Neuronal stem cell (in vitro differentiated cells): ENCODE results near the gene MBLAC1.

Source experiments
- DNase-seq: peaks from one replicate; pipeline ENCODE4 v3.0.0-alpha.2; 2013; ENCODE audit warnings: low spot score
- H2AFZ ChIP-seq: one replicate; pipeline ENCODE4 v1.6.1; 2013; ENCODE audit warnings: mild to moderate bottlenecking, low read length, inconsistent platforms
- H2AK5ac ChIP-seq: 2 replicates; pipeline ENCODE4 v1.6.1; 2013; ENCODE audit warnings: low read depth, mild to moderate bottlenecking, inconsistent platforms, low read length, moderate library complexity, mixed read lengths
- H2BK120ac ChIP-seq: 2 replicates; pipeline ENCODE4 v1.6.1; 2013; ENCODE audit warnings: low read depth, mild to moderate bottlenecking, inconsistent platforms, low read length, moderate library complexity, mixed read lengths
- H2BK12ac ChIP-seq: one replicate; pipeline ENCODE4 v1.6.1; 2013; ENCODE audit warnings: low read length, inconsistent platforms
- H2BK15ac ChIP-seq: 2 replicates; pipeline ENCODE4 v1.6.1; 2013; ENCODE audit warnings: mild to moderate bottlenecking, low read length, inconsistent platforms, mixed read lengths
- H2BK5ac ChIP-seq: one replicate; pipeline ENCODE4 v1.6.1; 2013; ENCODE audit warnings: inconsistent platforms, mild to moderate bottlenecking, low read length, moderate library complexity
- H3K14ac ChIP-seq: one replicate; pipeline ENCODE4 v1.6.1; 2013; ENCODE audit warnings: low read length, inconsistent platforms
- H3K18ac ChIP-seq: 2 replicates; pipeline ENCODE4 v1.6.1; 2013; ENCODE audit warnings: low read length, inconsistent platforms
- H3K23ac ChIP-seq: 2 replicates; pipeline ENCODE4 v1.6.1; 2013; ENCODE audit warnings: low read depth, mild to moderate bottlenecking, mixed read lengths, low read length, inconsistent platforms; ENCODE audit not compliant: poor library complexity
- H3K27ac ChIP-seq: replicated peaks from 3 replicates; pipeline ENCODE4 v1.5.1; 2013; ENCODE audit warnings: low read length, inconsistent platforms
- H3K27me3 ChIP-seq, 3 experiments: 2 replicates each; pipeline ENCODE4 v1.6.1; 2013; ENCODE audit warnings: low read length in 3 of 3, mild to moderate bottlenecking in 2 of 3, inconsistent platforms in 1 of 3, low read depth in 1 of 3, mixed read lengths in 1 of 3, moderate library complexity in 1 of 3; ENCODE audit not compliant: control insufficient read depth in 3 of 3, insufficient read depth in 3 of 3
- H3K36me3 ChIP-seq, 2 donors: replicated peaks in 1 of 2; 2 replicates each; pipeline ENCODE4 v1.6.1; 2013; ENCODE audit warnings: low read length in 2 of 2; ENCODE audit not compliant: control insufficient read depth in 2 of 2, insufficient read depth in 2 of 2
- H3K4ac ChIP-seq: 2 replicates; pipeline ENCODE4 v1.6.1; 2013; ENCODE audit warnings: inconsistent platforms, mild to moderate bottlenecking, low read length, moderate library complexity
- H3K4me1 ChIP-seq, 2 donors: 1 replicate in 1 of 2; 2 replicates in 1 of 2; pipeline ENCODE4 v1.6.1; 2013; ENCODE audit warnings: low read length in 2 of 2, low read depth in 1 of 2; ENCODE audit not compliant: control insufficient read depth in 2 of 2, insufficient read depth in 1 of 2
- H3K4me2 ChIP-seq: one replicate; pipeline ENCODE4 v1.6.1; 2013; ENCODE audit warnings: mild to moderate bottlenecking, low read length, inconsistent platforms; ENCODE audit not compliant: insufficient read depth, poor library complexity, severe bottlenecking
- H3K4me3 ChIP-seq, 2 donors: 2 replicates each; pipeline ENCODE4 v1.5.1; 2013; ENCODE audit warnings: low read length in 2 of 2, mild to moderate bottlenecking in 2 of 2, inconsistent platforms in 1 of 2, moderate library complexity in 1 of 2
- H3K79me1 ChIP-seq: one replicate; pipeline ENCODE4 v1.6.1; 2013; ENCODE audit warnings: low read depth, mild to moderate bottlenecking, inconsistent platforms, low read length, moderate library complexity
- H3K9ac ChIP-seq: one replicate; pipeline ENCODE4 v1.6.1; 2013; ENCODE audit warnings: mild to moderate bottlenecking, low read depth, low read length, inconsistent platforms; ENCODE audit not compliant: poor library complexity
- H3K9me3 ChIP-seq, 2 donors: replicated peaks in 1 of 2; 2 replicates each; pipeline versions ENCODE3 to v1.6.1; 2013; ENCODE audit warnings: low read length in 2 of 2, mild to moderate bottlenecking in 2 of 2, inconsistent platforms in 1 of 2, low read depth in 1 of 2, mixed read lengths in 1 of 2, moderate library complexity in 1 of 2; ENCODE audit not compliant: control insufficient read depth in 2 of 2, insufficient read depth in 1 of 2
- H4K8ac ChIP-seq: one replicate; pipeline ENCODE4 v1.6.1; 2013; ENCODE audit warnings: low read depth, mild to moderate bottlenecking, inconsistent platforms, low read length, moderate library complexity
- H4K91ac ChIP-seq: one replicate; pipeline ENCODE4 v1.6.1; 2013; ENCODE audit warnings: low read length, low read depth, mild to moderate bottlenecking, inconsistent platforms; ENCODE audit not compliant: poor library complexity
- WGBS, 2 donors: extraction: QIAGEN DNeasy Blood & Tissue Kit; methylation state at CpG; one replicate each; pipeline ENCODE4 v1.1.7; 2013; ENCODE audit warnings: missing lambda C conversion rate in 2 of 2, mixed read lengths in 1 of 2; ENCODE audit not compliant: insufficient read length in 2 of 2, insufficient replicate concordance in 1 of 2; ENCODE audit errors: extremely low coverage in 2 of 2; 5-methylcytosine and 5-hydroxymethylcytosine counted together

Gene MBLAC1

DNA sequence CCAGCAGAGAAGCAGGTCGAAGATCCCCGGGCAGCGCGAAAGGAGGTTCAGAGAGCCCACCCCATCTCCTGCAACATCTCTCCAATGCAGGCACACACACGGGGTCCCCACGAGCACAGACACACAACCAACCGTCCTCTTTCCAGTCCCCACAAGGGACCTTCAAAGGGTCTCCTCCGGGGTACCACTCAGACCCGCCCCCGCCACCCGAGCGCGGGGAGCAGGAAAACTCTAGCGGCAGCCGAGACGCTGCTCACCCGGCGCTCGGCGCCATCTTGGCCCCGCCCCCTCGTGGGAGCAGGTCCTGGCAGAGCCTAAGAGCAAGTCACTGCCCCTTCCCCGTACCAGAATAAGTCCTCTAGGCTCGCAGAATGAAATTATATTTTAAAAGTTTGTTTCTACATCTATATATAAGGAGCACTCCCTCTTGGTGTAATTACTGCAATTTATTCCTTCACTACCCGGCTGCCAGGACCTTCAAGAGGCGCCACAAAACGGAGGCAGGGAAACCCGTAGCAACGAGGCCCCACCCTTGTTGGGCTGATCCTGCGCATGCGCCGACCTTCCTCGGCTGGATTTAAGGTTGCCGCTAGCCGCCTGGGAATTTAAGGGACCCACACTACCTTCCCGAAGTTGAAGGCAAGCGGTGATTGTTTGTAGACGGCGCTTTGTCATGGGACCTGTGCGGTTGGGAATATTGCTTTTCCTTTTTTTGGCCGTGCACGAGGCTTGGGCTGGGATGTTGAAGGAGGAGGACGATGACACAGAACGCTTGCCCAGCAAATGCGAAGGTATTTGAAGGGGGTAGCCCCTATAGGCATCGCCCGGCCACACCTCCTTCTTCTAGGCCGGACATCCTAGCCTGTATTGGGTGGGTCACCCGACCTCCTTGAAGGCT is 7.4 kb upstream of the MBLAC1 start, which contains the start of the genes CNPY4 and TAF6:
CNPY4 (plus strand) TSS at position 563 of the 898 bp plus-strand sequence; CDS start at position 674, 111 bp downstream.
TAF6 (minus strand) TSS at position 287 of the 898 bp plus-strand sequence. CDS start 5,149 bp downstream, outside the sequence.
- H3K9ac ChIP-seq = peak within 1 kb of the TSS; percentile 94
- H3K36me3 ChIP-seq = peaks cover 2 to 22% of the 10 kb centered on the region in 2 donors
- H2BK12ac ChIP-seq = no peak within 1 kb of the TSS
- H4K91ac ChIP-seq = peak within 1 kb of the TSS; percentile 9
- peak within 1 kb of the TSS; percentile 62 to 96 for H3K4me3 ChIP-seq
- no peak within 1 kb of the TSS for H3K14ac ChIP-seq
- H3K4me2 ChIP-seq = peak within 1 kb of the TSS; percentile 89
- WGBS, 2 donors = no CpG with 5 or more reads among the region's 49 CpGs
- no peaks in the 10 kb centered on the region for H3K27me3 ChIP-seq
- no peaks in the 10 kb centered on the region for H3K9me3 ChIP-seq
- H2AK5ac ChIP-seq = no peak within 1 kb of the TSS
- H2BK120ac ChIP-seq = peak within 1 kb of the TSS; percentile 4
- peak within 1 kb of the TSS; percentile 11 for H2BK15ac ChIP-seq
- peaks cover 4 to 5% of the 10 kb centered on the region in 2 donors for H3K4me1 ChIP-seq
- peak within 1 kb of the TSS; percentile 60 for H3K27ac ChIP-seq
- H3K23ac ChIP-seq = peak within 1 kb of the TSS; percentile 51
- peaks cover 2% of the 10 kb centered on the region for H3K79me1 ChIP-seq
- no peak within 1 kb of the TSS for H4K8ac ChIP-seq
- peak within 1 kb of the TSS; percentile 79 for H2AFZ ChIP-seq
- H3K18ac ChIP-seq = peak within 1 kb of the TSS; percentile 38
- H2BK5ac ChIP-seq = peak within 1 kb of the TSS; percentile 15
- no peak within 1 kb of the TSS for H3K4ac ChIP-seq
- peak; percentile 96 for DNase-seq

DNA sequence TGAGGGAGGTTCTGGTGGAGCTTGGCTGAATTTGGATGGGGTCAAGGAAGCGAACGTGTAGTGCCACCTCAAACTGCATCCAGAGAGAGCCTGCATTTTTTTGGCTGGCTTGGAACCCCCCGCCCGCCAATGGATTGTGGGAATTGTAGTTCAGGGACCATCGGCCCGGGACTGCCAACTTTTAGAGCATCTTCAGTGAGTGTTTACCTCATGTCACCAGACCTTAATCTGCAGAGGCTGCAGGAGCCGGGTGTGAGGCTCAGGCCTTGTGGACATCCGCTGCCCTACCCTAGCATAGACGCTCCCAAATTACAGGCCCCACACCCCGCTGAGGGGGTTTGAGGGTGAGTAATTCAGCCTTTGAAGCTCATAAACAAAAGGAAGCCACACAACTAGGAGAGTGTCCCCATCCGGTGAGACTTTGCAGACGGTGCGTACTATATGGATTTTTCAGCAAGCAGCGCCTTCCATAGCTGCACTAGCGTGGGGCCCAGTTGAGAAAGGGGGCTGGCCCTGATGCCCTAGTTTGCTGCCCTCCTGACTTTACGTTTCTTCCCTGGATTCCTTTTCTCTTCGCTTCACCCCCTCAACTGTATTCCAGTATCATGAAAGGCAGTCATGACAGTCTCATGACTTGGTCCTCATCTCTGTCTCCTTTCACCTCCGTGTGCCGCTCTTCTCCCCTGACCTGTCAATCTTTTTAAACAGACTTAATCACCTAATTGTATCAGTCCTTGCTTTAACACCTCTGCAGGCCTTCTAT is 6.6 kb upstream of the MBLAC1 start:
- Histone ChIP-seq H3K4me2 (peak overlapping the region; percentile 89), H2BK15ac (no peak overlapping the region), H2BK5ac (peak overlapping the region; percentile 15), H3K36me3 (peaks cover 6 to 23% of the 10 kb centered on the region in 2 donors), H3K9ac (peak overlapping the region; percentile 86), H2AK5ac (no peak overlapping the region), H3K4me3 (peak overlapping the region; percentile 62 to 91), H3K23ac (peak overlapping the region; percentile 51), H3K79me1 (peaks cover 2% of the 10 kb centered on the region), H3K4ac (no peak overlapping the region), H4K8ac (no peak overlapping the region), H3K27me3 (no peaks in the 10 kb centered on the region), H3K4me1 (peaks cover 4 to 5% of the 10 kb centered on the region in 2 donors), H4K91ac (peak overlapping the region; percentile 9), H3K9me3 (no peaks in the 10 kb centered on the region), H2AFZ (peak overlapping the region; percentile 79), H3K18ac (peak overlapping the region; percentile 38), H2BK12ac (no peak overlapping the region), H3K14ac (no peak overlapping the region), H3K27ac (peak overlapping the region; percentile 60), H2BK120ac (no peak overlapping the region)
- DNase-seq = no peak
- WGBS, 2 donors = no CpG with 5 or more reads among the region's 19 CpGs

GRCh38 chr7:100120733-100121036 is 6.1 kb upstream of the MBLAC1 start:
- H2BK120ac ChIP-seq = no peak overlapping the region
- no peak overlapping the region for H4K91ac ChIP-seq
- no peak overlapping the region for H3K9ac ChIP-seq
- H3K79me1 ChIP-seq = peaks cover 4% of the 10 kb centered on the region
- DNase-seq = no peak
- H3K27me3 ChIP-seq = no peaks in the 10 kb centered on the region
- no peak overlapping the region for H2BK15ac ChIP-seq
- peak overlapping the region; percentile 79 for H2AFZ ChIP-seq
- peak overlapping the region; percentile 89 for H3K4me2 ChIP-seq
- no CpG with 5 or more reads among the region's 1 CpG for WGBS, 2 donors
- H3K4me1 ChIP-seq = peaks cover 4 to 5% of the 10 kb centered on the region in 2 donors
- H3K23ac ChIP-seq = no peak overlapping the region
- no peak overlapping the region for H3K27ac ChIP-seq
- H3K4ac ChIP-seq = no peak overlapping the region
- no peak overlapping the region for H3K14ac ChIP-seq
- no peak overlapping the region for H2BK12ac ChIP-seq
- no peak overlapping the region for H2AK5ac ChIP-seq
- no peak overlapping the region for H4K8ac ChIP-seq
- no peak overlapping the region for H2BK5ac ChIP-seq
- H3K36me3 ChIP-seq = peaks cover 6 to 25% of the 10 kb centered on the region in 2 donors
- H3K18ac ChIP-seq = no peak overlapping the region
- peak overlapping the region in 1 of 2 donors; percentile 62 for H3K4me3 ChIP-seq
- no peaks in the 10 kb centered on the region for H3K9me3 ChIP-seq

DNA sequence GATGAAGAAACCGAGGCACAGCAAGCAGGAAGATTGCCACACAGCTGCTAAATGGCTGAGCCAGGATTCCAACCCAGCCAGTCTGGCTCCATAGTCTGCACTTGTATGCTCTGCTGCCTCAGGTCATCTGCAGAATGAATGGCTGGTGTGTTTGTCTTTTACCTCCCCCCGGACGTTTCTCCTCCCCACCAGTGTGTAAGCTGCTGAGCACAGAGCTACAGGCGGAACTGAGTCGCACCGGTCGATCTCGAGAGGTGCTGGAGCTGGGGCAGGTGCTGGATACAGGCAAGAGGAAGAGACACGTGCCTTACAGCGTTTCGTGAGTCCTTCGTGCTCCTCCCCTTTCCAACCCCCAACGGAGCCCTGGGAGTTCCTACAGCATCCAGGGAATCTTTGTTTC is 4.7 kb upstream of the MBLAC1 start:
- H3K27me3 ChIP-seq = no peaks in the 10 kb centered on the region
- H3K4me1 ChIP-seq = peaks cover 4 to 7% of the 10 kb centered on the region in 2 donors
- H3K18ac ChIP-seq = no peak overlapping the region
- H3K36me3 ChIP-seq = peaks cover 4 to 22% of the 10 kb centered on the region in 2 donors
- no peak overlapping the region for H2BK15ac ChIP-seq
- WGBS, 2 donors = no CpG with 5 or more reads among the region's 13 CpGs
- no peak overlapping the region for H2BK120ac ChIP-seq
- peaks cover 4% of the 10 kb centered on the region for H3K79me1 ChIP-seq
- H4K8ac ChIP-seq = no peak overlapping the region
- H3K23ac ChIP-seq = no peak overlapping the region
- no peaks in the 10 kb centered on the region for H3K9me3 ChIP-seq
- no peak overlapping the region for H2AK5ac ChIP-seq
- H3K4me2 ChIP-seq = no peak overlapping the region
- H3K9ac ChIP-seq = no peak overlapping the region
- H4K91ac ChIP-seq = no peak overlapping the region
- no peak overlapping the region for H3K4ac ChIP-seq
- H3K27ac ChIP-seq = no peak overlapping the region
- no peak for DNase-seq
- H2AFZ ChIP-seq = no peak overlapping the region
- no peak overlapping the region for H3K14ac ChIP-seq
- no peak overlapping the region for H3K4me3 ChIP-seq
- no peak overlapping the region for H2BK5ac ChIP-seq
- H2BK12ac ChIP-seq = no peak overlapping the region
